H7 (cell line): ENCODE data around the gene CSK. TPM values are rescaled to one million over a fixed set of nuclear protein-coding genes. Genes with fewer than 3 reads are reported as not detected.
A peak's percentile ranks its signal among the peaks of the same experiment; 100 is the strongest.

Experiments
- DNase-seq: peaks from one replicate; pipeline ENCODE4 v3.0.0; 2012
- H3K27me3 ChIP-seq: 2 replicates; pipeline ENCODE4 v1.6.0; 2011; ENCODE audit warnings: mild to moderate bottlenecking, low read length; ENCODE audit not compliant: control insufficient read depth, insufficient read depth
- H3K36me3 ChIP-seq: replicated peaks from 2 replicates; pipeline ENCODE4 v1.5.1; 2011; ENCODE audit warnings: low read length; ENCODE audit not compliant: control insufficient read depth, insufficient read depth
- H3K4me3 ChIP-seq: 2 replicates; pipeline ENCODE4 v1.5.1; 2011; ENCODE audit warnings: low read depth, mild to moderate bottlenecking, control low read depth, low read length, moderate library complexity; ENCODE audit not compliant: insufficient read depth
- total RNA-seq: library from RNA; depleted of rRNA; stranded (reverse); fragments of >200 nt; shearing (Covaris generic); gene quantifications from 2 replicates; pipeline ENCODE4 v1.2.3, GENCODE V29; 2014

CSK gene
- total RNA-seq, 1 experiment from 2014 or later = 31.8 TPM

GRCh38 chr15:74809956-74810355, 28.1 kb downstream of the CSK start:
- Histone ChIP-seq H3K27me3 (no peaks in the 10 kb centered on the region), H3K36me3 (no peaks in the 10 kb centered on the region), H3K4me3 (no peak overlapping the region)
- DNase-seq = no peak

DNA sequence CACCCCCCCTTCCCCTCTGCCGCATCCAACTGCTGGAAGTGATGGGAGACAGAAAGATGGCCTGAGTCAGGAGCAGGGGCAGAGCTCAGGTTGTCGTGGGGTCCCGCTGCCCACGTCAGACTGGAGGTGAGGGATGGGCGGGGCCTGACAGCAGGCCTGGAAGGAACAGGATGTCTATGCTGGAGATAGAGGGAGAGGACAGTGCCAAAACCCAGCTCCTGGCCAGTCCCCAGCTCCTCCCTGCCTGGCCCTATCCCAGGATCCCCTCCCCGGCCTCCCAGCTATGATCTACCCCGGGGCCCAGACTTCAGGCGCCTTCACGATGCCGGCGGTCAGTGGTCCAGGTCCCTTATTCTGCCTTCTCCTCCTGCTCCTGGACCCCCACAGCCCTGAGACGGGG, 30.7 kb downstream of the CSK start, which contains the start of gene LMAN1L:
Gene LMAN1L, plus strand, starts transcription at position 303 of the 400 bp plus-strand sequence. Its CDS starts 20 bp downstream, at position 323.
- no peak for DNase-seq
- Histone ChIP-seq H3K27me3 (no peaks in the 10 kb centered on the region), H3K36me3 (no peaks in the 10 kb centered on the region), H3K4me3 (no peak within 1 kb of the TSS)

DNA sequence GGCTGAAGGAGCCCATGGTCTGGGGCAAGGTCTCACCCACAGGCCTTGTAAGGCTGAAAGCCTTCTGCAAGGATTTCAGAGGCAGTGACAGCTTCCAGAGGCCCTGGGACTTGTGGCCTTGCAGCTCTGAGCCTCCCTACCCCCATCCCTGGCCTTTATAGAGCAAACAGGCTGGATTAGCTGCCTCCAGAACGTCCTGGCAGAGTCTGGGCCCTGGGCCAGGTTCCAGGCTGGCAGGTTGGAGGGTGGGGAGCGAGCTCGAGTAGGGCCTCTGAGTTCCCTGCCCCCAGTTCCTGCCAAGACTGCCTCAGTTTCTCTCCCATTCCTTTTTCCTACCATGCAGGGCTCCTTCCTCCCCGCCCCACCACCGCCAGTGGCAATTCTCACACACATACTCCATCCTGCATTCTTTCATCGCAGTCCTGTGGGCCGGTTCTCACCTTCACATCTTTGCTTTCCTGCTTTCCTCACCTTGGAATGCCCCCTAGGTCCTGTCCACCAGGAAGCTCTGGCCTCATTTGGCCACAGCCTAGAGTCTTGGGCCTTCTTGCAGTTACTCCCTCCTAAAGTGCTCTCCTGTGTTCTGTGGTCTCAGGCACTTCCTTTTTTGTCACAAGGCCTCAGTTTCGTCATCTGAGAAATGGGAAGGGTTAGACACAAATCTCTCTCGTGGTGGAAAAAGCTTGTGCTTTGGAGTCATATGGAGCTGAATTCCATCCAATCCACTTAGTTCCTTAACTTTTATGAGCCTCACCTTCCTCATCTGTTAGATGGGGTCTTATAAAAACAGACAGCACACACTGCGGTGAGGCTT, 33.4 kb downstream of the CSK start:
- no peaks in the 10 kb centered on the region for H3K36me3 ChIP-seq
- H3K4me3 ChIP-seq = no peak overlapping the region
- DNase-seq = no peak
- no peaks in the 10 kb centered on the region for H3K27me3 ChIP-seq

DNA sequence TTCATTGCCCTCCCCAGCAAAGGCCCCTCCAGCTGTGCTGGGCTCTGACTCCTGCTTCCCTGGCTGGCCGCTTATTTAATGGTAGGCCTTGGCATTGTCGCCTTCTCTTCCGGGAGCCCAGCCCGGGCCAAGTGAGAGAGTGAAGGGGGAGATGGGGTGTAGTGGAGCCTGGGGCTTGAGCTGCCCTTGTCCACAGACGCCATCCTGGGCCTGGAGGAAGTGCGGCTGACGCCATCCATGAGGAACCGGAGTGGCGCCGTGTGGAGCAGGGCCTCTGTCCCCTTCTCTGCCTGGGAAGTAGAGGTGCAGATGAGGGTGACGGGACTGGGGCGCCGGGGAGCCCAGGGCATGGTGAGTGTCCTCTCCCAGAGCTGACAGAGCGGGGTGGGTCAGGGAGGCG, 34.1 kb downstream of the CSK start:
- DNase-seq = no peak
- H3K4me3 ChIP-seq = no peak overlapping the region
- no peaks in the 10 kb centered on the region for H3K27me3 ChIP-seq
- no peaks in the 10 kb centered on the region for H3K36me3 ChIP-seq

- no peaks in the 10 kb centered on the region for H3K36me3 ChIP-seq
- no peaks in the 10 kb centered on the region for H3K27me3 ChIP-seq
- no peak overlapping the region for H3K4me3 ChIP-seq
- DNase-seq = peak; percentile 79
These were observed 34.9 kb downstream of the CSK start for GRCh38 chr15:74816624-74817369.

DNA sequence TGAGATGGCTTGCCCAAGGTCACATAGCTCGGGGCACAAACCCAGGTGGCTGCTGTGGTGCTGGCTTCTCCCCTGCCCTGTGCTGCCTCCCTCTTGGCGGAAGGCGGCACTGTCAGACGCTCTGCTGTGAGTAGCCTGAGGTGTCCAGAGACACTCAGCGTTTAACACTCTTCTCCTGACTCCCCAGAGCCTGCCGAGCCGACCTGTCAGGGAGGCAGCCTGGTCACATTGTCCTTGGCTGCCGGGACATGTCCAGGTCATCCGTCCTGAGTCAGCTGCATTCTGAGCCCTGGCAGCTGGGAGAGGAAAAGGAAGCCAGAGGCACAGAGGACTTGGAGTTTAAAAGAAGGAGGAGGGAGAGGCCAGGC, 35.5 kb downstream of the CSK start:
- peak; percentile 76 for DNase-seq
- Histone ChIP-seq H3K27me3 (no peaks in the 10 kb centered on the region), H3K36me3 (no peaks in the 10 kb centered on the region), H3K4me3 (no peak overlapping the region)

- DNase-seq = no peak
- H3K36me3 ChIP-seq = no peaks in the 10 kb centered on the region
- no peak overlapping the region for H3K4me3 ChIP-seq
These were observed 38.2 kb downstream of the CSK start for GRCh38 chr15:74820056-74820455.

GRCh38 chr15:74821091-74821789, 39.4 kb downstream of the CSK start:
- Histone ChIP-seq H3K4me3 (no peak overlapping the region), H3K36me3 (no peaks in the 10 kb centered on the region), H3K27me3 (peaks cover 17% of the 10 kb centered on the region)
- peak; percentile 86 for DNase-seq

More at GRCh38 chr15:74820056-74820455, 38.2 kb downstream of the CSK start:
- H3K27me3 ChIP-seq = peaks cover 6% of the 10 kb centered on the region

DNA sequence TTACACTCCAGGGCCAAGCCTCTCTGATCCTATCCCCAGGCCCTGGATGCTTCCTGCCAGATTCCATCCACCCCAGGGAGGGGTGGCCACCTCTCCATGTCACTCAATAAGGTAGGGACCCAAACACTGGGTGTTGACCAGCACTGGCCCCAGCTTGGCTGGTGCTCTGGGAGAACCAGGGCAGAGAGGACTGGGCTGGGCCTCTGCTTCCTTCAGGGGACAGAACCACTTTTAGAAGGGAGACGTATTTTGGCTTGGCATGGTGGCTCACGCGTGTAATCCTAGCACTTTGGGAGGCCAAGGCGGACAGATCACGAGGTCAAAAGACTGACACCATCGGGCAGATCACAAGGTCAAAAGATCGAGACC, 39.9 kb downstream of the CSK start:
- Histone ChIP-seq H3K4me3 (no peak overlapping the region), H3K27me3 (peaks cover 21% of the 10 kb centered on the region), H3K36me3 (no peaks in the 10 kb centered on the region)
- DNase-seq = no peak

- no peak for DNase-seq
- Histone ChIP-seq H3K4me3 (no peak overlapping the region), H3K36me3 (no peaks in the 10 kb centered on the region), H3K27me3 (peaks cover 25% of the 10 kb centered on the region)
These were observed 40.4 kb downstream of the CSK start for GRCh38 chr15:74822233-74822632.

DNA sequence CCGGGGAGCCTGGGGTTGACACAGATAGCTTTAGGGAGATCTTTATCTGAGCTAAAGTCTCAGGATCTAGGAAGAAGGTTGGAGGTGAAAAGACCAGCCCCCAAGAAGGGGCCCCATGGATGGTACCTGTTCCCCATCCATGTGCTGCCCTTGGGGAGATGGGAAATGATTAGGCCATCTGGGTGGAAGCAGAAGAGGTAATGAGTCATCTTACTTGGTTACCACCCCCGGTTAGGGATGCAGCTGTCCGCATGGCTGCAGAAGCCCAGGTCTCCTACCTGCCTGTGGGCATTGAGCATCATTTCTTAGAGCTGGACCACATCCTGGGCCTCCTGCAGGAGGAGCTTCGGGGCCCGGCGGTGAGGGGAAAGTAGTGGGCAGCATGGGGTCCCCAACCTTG, 41.4 kb downstream of the CSK start:
- no peak for DNase-seq
- no peak overlapping the region for H3K4me3 ChIP-seq
- no peaks in the 10 kb centered on the region for H3K36me3 ChIP-seq

GRCh38 chr15:74824976-74825375, 43.1 kb downstream of the CSK start:
- peaks cover 31% of the 10 kb centered on the region for H3K27me3 ChIP-seq
- DNase-seq = no peak
- no peaks in the 10 kb centered on the region for H3K36me3 ChIP-seq
- no peak overlapping the region for H3K4me3 ChIP-seq

More for the DNA sequence above, 41.4 kb downstream of the CSK start:
- peaks cover 31% of the 10 kb centered on the region for H3K27me3 ChIP-seq

DNA sequence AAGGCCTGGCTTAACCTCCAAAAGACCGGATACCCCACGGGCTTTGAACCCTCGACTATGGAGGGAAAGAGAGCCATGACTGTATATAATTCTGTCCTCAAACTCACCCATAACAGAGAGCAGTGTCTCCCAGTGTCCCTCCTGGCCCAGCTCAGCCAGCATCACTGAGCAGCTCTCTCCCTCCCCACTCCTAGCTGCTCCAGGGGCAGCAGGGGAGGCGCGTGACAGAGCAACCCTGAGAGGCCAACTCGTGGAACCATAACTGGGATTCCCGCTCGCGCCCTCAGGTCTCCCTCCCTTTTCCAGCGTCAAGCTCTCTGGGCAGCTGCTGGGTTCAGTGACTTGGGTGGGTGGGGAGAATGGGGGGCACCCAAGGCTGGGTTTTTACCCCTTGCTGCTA, 44.0 kb downstream of the CSK start:
- no peak for DNase-seq
- peaks cover 31% of the 10 kb centered on the region for H3K27me3 ChIP-seq
- H3K4me3 ChIP-seq = no peak overlapping the region; the same call in 1 of the 2 replicates
- H3K36me3 ChIP-seq = no peaks in the 10 kb centered on the region

DNA sequence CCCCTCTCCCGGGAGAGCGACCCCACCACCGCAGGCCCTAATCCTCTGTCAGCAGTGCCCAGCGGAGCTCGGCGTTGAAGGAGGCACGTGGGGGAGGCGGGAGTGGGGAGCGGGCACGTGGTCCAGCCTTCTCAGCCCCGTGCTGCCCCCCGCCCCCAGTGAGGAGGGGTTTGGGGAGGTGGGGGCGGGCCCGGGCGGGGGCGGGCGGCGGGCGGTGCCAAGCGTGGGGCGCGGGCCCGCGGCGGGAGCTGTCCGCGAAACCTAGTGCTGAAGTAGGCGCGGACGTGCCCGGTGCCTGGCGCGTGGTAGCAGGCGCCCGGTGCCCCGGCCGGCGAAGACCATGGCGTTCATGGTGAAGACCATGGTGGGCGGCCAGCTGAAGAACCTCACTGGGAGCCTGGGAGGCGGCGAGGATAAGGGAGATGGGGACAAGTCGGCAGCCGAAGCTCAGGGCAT, 44.5 kb downstream of the CSK start, which contains the start of gene CPLX3:
Gene CPLX3, plus strand, starts transcription at position 264 of the 456 bp plus-strand sequence. Its CDS starts 77 bp downstream, at position 341.
- Histone ChIP-seq H3K36me3 (no peaks in the 10 kb centered on the region), H3K27me3 (peaks cover 31% of the 10 kb centered on the region), H3K4me3 (peak within 1 kb of the TSS; percentile 20; the same call in 1 of the 2 replicates)
- DNase-seq = peak; percentile 99
